NCI-H510A (cell line): Measurements from ENCODE around the gene MKS1.

Experiments used
- DNase-seq: peaks from one replicate; lab custom pipeline; 2025; lab: John Stamatoyannopoulos, UW

Gene MKS1

GRCh38 chr17:58244963-58245362 is 25.9 kb upstream of the MKS1 start:
- DNase-seq: no peak

GRCh38 chr17:58242171-58242784 is 23.2 kb upstream of the MKS1 start:
- no peak for DNase-seq

DNA sequence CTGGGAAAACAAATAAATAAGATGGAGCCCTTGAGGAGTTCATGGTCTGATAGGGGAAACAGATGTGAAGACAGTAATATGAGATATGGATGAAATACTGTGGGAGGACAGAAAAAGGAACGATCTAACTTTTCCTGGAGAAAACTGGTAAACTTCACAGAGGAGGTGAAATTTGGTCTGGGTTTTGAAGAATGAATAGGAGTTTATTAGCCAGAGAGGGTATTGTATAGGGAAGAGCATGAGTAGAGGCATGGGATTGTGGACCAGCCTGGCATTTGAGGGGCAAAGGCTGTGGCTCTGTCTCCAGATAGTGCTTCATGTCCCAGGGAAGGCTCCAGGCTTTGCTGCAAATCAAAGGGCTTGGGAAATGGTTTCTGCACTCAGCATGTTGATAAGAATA is 20.9 kb upstream of the MKS1 start:
- DNase-seq: no peak

DNA sequence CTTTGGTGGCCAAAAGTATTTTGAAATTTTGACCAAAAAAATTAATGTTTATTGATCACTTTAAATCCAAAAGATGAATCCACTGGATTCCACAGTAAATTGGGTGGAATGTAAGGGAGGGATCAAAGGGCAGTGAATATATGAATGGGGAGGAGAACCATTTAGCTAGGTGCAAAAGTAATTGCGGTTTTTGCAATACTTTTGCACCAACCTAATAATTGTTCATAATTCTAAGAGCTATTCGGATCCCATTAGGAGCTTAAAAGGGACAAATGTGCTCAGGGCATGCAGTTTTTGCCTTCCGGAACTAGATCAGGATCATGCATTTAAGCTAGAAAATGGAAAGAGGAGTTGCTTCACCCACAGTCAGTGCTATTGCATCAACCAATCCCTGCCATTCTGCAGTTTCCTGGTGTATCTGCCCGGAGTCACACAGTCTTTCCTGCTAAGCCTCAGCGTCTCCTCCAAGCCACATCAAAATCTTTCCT is 19.1 kb upstream of the MKS1 start, which contains the start of gene LPO:
LPO (plus strand) TSS at position 438 of the 488 bp plus-strand sequence. CDS start 4,396 bp downstream, outside the sequence.
- no peak for DNase-seq

DNA sequence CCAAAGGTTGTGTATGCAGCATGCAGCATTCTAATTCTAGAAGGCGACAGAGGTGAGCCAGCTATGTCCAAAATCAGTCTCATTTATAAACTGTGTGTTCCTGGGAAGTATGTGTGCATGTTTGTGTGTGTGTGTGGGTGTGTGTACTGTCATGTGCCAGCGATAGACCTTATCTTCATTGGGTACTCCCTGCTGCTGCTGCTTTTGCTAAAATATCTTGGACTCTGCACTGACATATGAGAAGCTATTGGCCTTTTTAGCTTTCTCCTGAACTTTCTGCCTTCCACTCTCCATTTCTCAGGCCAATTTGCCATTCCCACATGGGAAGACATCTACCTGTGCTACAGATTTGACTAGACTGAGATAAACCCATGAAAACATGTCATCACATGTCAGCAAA is 17.3 kb upstream of the MKS1 start:
- DNase-seq: no peak

- DNase-seq: no peak
Measured at GRCh38 chr17:58235821-58236220, 16.8 kb upstream of the MKS1 start.

- DNase-seq: no peak
Measured at GRCh38 chr17:58234512-58234911, 15.5 kb upstream of the MKS1 start.

- no peak for DNase-seq
Measured at GRCh38 chr17:58233543-58233942, 14.5 kb upstream of the MKS1 start.

- no peak for DNase-seq
Measured at GRCh38 chr17:58232707-58233156, 13.7 kb upstream of the MKS1 start.

GRCh38 chr17:58231641-58232040 is 12.6 kb upstream of the MKS1 start:
- DNase-seq: no peak

GRCh38 chr17:58229881-58230280 is 10.8 kb upstream of the MKS1 start:
- DNase-seq: no peak

DNA sequence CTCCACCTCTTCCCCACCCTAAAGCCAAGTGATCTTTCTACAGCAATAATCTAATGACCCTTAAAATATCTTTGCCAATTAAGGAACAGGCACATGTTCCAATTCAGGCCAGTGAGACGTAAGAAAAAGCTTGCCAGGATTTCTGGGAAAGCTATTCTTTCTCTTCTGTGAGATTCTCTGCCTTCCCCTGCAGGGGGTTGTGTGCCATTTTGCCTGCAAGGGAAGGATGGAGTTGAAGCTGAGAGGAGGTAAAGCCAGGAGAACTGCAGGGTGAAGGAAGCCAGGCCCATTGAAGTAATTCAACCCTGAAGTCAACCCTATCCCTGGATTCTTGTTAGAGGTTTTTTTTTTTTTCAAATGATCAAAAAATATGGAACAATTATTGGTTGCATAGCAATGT is 10.3 kb upstream of the MKS1 start:
- no peak for DNase-seq

DNA sequence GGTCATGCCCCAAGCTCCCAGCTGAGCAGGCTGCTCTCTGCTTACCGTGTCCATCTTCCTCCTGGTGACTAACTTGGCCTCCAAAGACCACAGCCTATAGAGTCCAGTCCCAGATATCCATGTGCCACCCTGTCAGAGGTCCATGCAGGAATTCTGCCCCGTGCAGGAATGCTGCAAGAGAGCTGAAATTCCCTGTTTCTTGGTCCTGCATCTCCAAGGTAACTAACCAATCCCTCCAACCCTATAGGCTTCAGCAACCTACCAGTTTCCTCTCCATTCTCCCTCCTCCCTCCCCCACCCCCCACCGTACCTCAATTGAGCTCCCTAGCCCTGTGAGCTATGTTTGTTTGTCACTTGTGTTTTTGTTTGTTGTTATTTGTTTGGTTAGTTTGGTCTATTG is 9.6 kb upstream of the MKS1 start:
- DNase-seq: no peak

DNA sequence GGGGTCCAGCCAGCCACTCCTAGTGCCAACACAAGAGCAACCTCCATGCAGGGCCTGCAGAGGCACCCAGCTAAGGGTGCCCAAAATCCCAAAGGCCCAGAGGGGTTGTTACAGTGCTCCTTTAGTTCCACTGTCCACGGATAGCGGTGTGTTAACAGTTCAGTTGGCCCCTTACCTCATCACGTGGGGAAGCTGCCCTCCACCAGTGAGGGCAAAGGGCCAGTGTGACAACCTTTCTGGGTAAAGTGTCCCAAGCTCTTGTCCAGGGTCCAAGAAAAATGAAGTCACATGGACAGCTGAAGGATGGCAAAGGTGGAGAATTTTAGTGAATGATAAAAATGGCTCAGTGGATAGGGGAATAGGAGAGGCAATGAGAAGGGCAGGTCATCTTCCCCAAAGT is 8.7 kb upstream of the MKS1 start:
- DNase-seq: no peak

DNA sequence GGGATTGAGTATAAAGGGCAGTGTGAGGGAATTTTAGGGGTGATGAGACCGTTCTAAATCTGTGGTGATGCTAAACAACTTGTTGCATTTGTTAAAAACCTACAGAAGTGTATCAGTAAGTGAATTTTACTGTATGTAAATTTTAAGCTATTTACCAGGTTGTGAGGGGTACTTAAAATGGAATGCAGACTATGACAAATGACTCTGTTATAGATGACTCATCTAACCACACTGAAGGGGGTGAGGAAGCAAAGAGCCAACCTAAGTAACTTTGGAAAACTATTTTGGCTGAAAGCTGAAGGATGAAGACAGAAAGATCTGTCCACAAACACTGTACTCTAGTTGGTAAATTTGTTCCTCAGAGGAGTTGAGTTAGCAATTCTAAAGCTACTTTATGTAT is 5.3 kb upstream of the MKS1 start:
- no peak for DNase-seq

GRCh38 chr17:58219789-58220183 is 731 bp upstream of the MKS1 start:
- DNase-seq: no peak

GRCh38 chr17:58217766-58218165 is 1.3 kb downstream of the MKS1 start:
- DNase-seq: no peak

GRCh38 chr17:58215685-58216084 is 3.4 kb downstream of the MKS1 start:
- no peak for DNase-seq

- DNase-seq: no peak
Measured at GRCh38 chr17:58210922-58211321, 8.1 kb downstream of the MKS1 start.

DNA sequence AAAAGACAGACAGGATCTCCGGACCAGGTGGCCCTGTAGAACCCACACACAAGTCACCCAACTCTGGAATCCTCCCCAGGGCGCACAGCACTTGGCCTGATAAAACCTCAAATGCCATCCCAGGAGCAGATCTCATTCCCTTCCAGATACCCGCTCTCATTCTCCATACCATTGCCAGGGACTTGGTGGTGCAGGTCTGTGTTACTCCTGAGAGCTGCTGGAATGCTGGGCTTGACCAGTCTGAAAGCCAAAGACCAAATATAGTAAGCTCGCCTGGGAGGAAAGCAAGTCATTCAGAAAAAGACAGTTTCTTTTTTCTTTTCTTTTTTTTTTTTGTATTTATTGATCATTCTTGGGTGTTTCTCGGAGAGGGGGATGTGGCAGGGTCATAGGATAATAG is 10.7 kb downstream of the MKS1 start:
- DNase-seq: no peak

DNA sequence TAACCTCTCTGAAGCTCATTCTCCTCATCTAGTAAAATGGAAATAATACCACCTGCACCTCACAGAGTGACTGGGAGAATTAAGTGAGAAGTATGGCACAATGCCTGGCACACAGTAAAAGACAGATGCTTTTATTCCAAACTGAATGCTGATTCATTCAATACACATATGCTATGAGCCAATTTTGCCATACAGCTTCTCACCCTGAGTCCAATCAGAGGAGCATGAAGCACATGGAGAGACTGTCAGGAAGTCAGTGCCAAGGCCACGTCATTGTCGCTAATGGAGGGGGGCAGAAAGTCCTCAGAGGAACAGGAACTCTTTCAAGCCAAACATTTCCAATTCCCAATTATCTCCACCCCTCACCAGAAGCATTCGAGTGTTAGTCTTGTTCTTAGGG is 11.6 kb downstream of the MKS1 start:
- no peak for DNase-seq

DNA sequence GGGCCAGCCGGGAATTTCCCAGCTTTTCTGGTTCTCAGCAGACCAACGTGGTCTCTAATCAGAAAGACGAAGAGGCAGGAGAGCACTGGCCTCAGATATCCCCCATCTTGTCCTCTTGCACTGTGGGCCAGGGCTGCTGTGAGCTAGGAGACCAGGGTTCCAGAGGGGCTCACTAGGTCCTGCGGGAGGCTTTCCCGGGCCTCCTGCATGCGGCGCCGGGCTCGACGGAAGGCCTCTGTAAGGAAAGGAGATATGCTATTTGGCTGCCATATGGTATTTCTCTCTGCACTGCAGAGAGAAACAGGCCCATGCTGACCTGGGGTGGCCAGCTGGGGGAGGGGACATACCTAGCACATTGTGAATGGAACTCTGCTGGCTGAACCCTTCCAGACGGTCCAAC is 13.1 kb downstream of the MKS1 start:
- DNase-seq: no peak

- DNase-seq: no peak
Measured at GRCh38 chr17:58204796-58205195, 14.3 kb downstream of the MKS1 start.

GRCh38 chr17:58202859-58203258 is 16.2 kb downstream of the MKS1 start:
- no peak for DNase-seq
